HG02763 (cell line): ENCODE measurements around the gene MIEF1.

Experiments
- ATAC-seq: cut with Tn5 transposase; IDR thresholded peaks from one replicate; pipeline ENCODE4 v1.9.1; 2021; ENCODE audit warnings: mild to moderate bottlenecking, moderate library complexity; ENCODE audit not compliant: unreplicated experiment

Gene MIEF1

GRCh38 chr22:39528080-39528661 lies 26.1 kb downstream of the MIEF1 start:
- no peak for ATAC-seq

GRCh38 chr22:39528681-39529486 lies 26.8 kb downstream of the MIEF1 start:
- peak; percentile 37 for ATAC-seq

GRCh38 chr22:39529487-39529851 lies 27.4 kb downstream of the MIEF1 start:
- ATAC-seq: no peak

GRCh38 chr22:39530116-39530515 lies 28.0 kb downstream of the MIEF1 start:
- ATAC-seq: no peak

GRCh38 chr22:39530692-39531331 lies 28.7 kb downstream of the MIEF1 start:
- ATAC-seq: no peak

GRCh38 chr22:39532215-39533073 lies 30.4 kb downstream of the MIEF1 start, which contains the start of gene RPS19BP1:
TSS of gene RPS19BP1 (minus strand) at chr22:39532748. CDS start at chr22:39532738, 10 bp downstream.
- ATAC-seq: peak; percentile 70

- no peak for ATAC-seq
Observed at GRCh38 chr22:39534092-39534506, 32.0 kb downstream of the MIEF1 start.

GRCh38 chr22:39534591-39535356 lies 32.7 kb downstream of the MIEF1 start:
- ATAC-seq: no peak

- no peak for ATAC-seq
Observed at GRCh38 chr22:39535357-39535725, 33.3 kb downstream of the MIEF1 start.

GRCh38 chr22:39535831-39536449 lies 33.9 kb downstream of the MIEF1 start:
- no peak for ATAC-seq

- ATAC-seq: no peak
Observed at GRCh38 chr22:39536711-39537110, 34.6 kb downstream of the MIEF1 start.

- ATAC-seq: no peak
Observed at GRCh38 chr22:39537975-39538374, 35.9 kb downstream of the MIEF1 start.

- no peak for ATAC-seq
Observed at GRCh38 chr22:39543095-39543494, 41.0 kb downstream of the MIEF1 start.

- ATAC-seq: no peak
Observed at GRCh38 chr22:39545386-39546365, 43.6 kb downstream of the MIEF1 start.

GRCh38 chr22:39546889-39547586 lies 44.9 kb downstream of the MIEF1 start:
- ATAC-seq: no peak

- ATAC-seq: no peak
Observed at GRCh38 chr22:39547587-39547947, 45.5 kb downstream of the MIEF1 start.

- ATAC-seq: no peak
Observed at GRCh38 chr22:39553429-39553828, 51.3 kb downstream of the MIEF1 start.

GRCh38 chr22:39554151-39554550 lies 52.1 kb downstream of the MIEF1 start:
- no peak for ATAC-seq
